Neural cell (in vitro differentiated cells): ENCODE measurements around the gene HLA-DPA1.

Source experiments
- CTCF ChIP-seq: fragments of 450-650 bp; IDR thresholded peaks from 2 replicates; pipeline ENCODE4 v1.5.1; 2014; ENCODE audit warnings: antibody characterized with exemption, mild to moderate bottlenecking, moderate library complexity; ENCODE audit not compliant: poor library complexity, severe bottlenecking
- EP300 ChIP-seq: fragments of 450-650 bp; conservative IDR thresholded peaks from 2 replicates; pipeline ENCODE4 v1.6.1; 2014; ENCODE audit warnings: antibody characterized with exemption, mild to moderate bottlenecking, moderate library complexity; ENCODE audit not compliant: poor library complexity, severe bottlenecking
- EZH2 ChIP-seq: fragments of 200-600, 300-800 bp; shearing (Covaris generic), sonication (generic); IDR thresholded peaks from 2 replicates; pipeline ENCODE4 v1.6.1; 2014; ENCODE audit warnings: antibody characterized with exemption, low read length, borderline replicate concordance, mild to moderate bottlenecking; ENCODE audit not compliant: insufficient read depth, poor library complexity, severe bottlenecking

DNA sequence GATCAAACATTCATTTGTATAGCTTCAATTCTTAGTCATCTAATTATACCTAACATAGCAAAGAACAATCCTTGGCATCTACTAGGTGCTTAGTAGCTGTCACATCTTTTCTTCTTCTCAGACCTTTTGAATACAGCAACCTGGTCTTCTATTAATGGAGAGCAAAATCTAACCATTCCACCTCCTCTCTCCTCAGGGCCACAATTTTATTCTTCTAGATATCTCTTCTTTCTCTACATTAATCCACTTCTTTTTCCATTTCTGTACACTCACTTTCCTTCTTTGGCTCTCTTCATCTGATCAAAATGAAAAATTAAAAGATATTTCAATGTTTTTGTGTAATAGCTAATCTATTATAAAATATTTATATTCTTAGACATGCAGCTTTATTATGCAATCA lies 55.0 kb downstream of the HLA-DPA1 start:
- TF ChIP-seq CTCF (no peak), EZH2 (no peak), EP300 (no peak)
